Kidney epithelial cell (primary cell): ENCODE data around the gene GPC6. TPM values are rescaled to one million over a fixed set of nuclear protein-coding genes. Genes with fewer than 3 reads are reported as not detected.

Experiments used
- DNase-seq: peaks from one replicate; pipeline ENCODE4 v3.0.0-alpha.2; 2010; ENCODE audit warnings: low read depth
- H3K27me3 ChIP-seq: 2 replicates; pipeline ENCODE4 v1.6.0; 2011; ENCODE audit warnings: low read length; ENCODE audit not compliant: control insufficient read depth, insufficient read depth
- H3K36me3 ChIP-seq: 2 replicates; pipeline ENCODE4 v1.5.1; 2011; ENCODE audit warnings: low read length; ENCODE audit not compliant: control insufficient read depth, insufficient read depth
- H3K4me3 ChIP-seq: 2 replicates; pipeline ENCODE4 v1.5.1; 2011; ENCODE audit warnings: low read depth, mild to moderate bottlenecking, control low read depth, low read length
- CTCF ChIP-seq: IDR thresholded peaks from 2 replicates; pipeline ENCODE4 v1.5.1; 2011; ENCODE audit warnings: mild to moderate bottlenecking, moderate library complexity, low read length, control low read depth, inconsistent platforms; ENCODE audit not compliant: insufficient read depth, poor library complexity, severe bottlenecking
- total RNA-seq: library from RNA; depleted of rRNA; stranded (reverse); fragments of >200 nt; gene quantifications from 2 replicates; pipeline ENCODE4 v1.2.3, GENCODE V29; 2015

Gene GPC6
- total RNA-seq, 1 donor from 2014 or later, result 62.7 TPM

GRCh38 chr13:94210816-94211215 lies 984.2 kb downstream of the GPC6 start:
- no peak for TF ChIP-seq CTCF
- Histone ChIP-seq H3K27me3 (no peaks in the 10 kb centered on the region), H3K36me3 (no peaks in the 10 kb centered on the region), H3K4me3 (no peak overlapping the region)
- no peak for DNase-seq

GRCh38 chr13:94212196-94212595 lies 985.6 kb downstream of the GPC6 start:
- H3K36me3 ChIP-seq, result no peaks in the 10 kb centered on the region
- TF ChIP-seq CTCF, result no peak

DNA sequence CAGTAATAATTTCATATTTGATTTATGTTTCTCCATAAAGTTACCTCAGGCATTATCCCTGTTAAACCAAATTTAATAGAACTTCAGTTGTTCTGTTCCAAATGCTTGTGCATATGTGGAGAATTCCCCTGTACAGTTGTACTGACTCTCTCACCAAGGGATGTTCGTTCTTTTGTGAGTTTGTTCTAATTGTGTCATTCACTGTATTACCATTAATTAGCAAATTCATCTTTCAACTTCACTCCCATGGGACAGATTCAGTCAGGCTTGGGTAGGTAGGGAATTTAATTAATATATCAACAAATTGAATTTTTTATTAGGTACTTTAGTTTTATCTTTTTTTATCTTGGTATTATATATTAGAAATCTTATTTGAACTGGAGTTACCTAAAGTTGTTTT lies 987.5 kb downstream of the GPC6 start:
- no peak overlapping the region for H3K4me3 ChIP-seq
- no peaks in the 10 kb centered on the region for H3K27me3 ChIP-seq
- no peak for TF ChIP-seq CTCF
- H3K36me3 ChIP-seq, result no peaks in the 10 kb centered on the region
- no peak for DNase-seq

More at GRCh38 chr13:94212196-94212595, 985.6 kb downstream of the GPC6 start:
- Histone ChIP-seq H3K27me3 (no peaks in the 10 kb centered on the region), H3K4me3 (no peak overlapping the region)
- no peak for DNase-seq

GRCh38 chr13:94214975-94215374 lies 988.4 kb downstream of the GPC6 start:
- TF ChIP-seq CTCF, result no peak
- Histone ChIP-seq H3K36me3 (no peaks in the 10 kb centered on the region), H3K4me3 (no peak overlapping the region), H3K27me3 (no peaks in the 10 kb centered on the region)
- DNase-seq, result no peak

DNA sequence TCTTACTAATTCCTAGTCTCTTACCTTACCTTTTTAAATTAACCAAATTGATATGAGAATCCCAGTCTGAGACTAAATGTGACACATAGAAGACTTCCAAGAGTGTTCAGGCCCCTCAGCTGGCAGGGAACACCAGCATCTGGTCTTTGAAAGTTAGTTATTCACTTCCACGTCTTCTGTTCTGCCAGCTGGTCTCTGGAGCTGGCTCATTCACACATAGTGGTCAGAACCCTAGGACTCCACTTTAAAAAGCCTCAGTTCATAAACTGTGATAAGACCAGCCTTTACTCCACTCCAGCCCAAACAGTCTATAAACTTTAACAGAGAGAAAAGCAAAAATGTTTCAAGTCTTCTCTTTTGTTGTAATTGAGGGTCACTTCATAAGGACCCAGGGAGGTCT lies 989.9 kb downstream of the GPC6 start:
- Histone ChIP-seq H3K36me3 (no peaks in the 10 kb centered on the region), H3K27me3 (no peaks in the 10 kb centered on the region), H3K4me3 (no peak overlapping the region)
- no peak for TF ChIP-seq CTCF
- no peak for DNase-seq

GRCh38 chr13:94217370-94217769 lies 990.8 kb downstream of the GPC6 start:
- no peak for TF ChIP-seq CTCF
- no peak overlapping the region for H3K4me3 ChIP-seq
- H3K27me3 ChIP-seq, result no peaks in the 10 kb centered on the region
- DNase-seq, result no peak
- H3K36me3 ChIP-seq, result no peaks in the 10 kb centered on the region
